Measurements from ENCODE around the gene SLC29A1. TPM values are rescaled to one million over a fixed set of nuclear protein-coding genes. Genes with fewer than 3 reads are reported as not detected.

Gene SLC29A1
- total and polyA plus RNA-seq, 7 donors: 4.2 to 195 (median 147) TPM

- Histone ChIP-seq H3K4me1 (no peaks in the 10 kb centered on the region), H3K27me3 (no peaks in the 10 kb centered on the region), H3K9me3 (no peaks in the 10 kb centered on the region), H3K4me3 (no peak overlapping the region), H3K36me3 (no peaks in the 10 kb centered on the region), H3K27ac (no peak overlapping the region)
- TF ChIP-seq POLR2A (IDR thresholded peaks at IDR 0.05): no peak
- no peak for TF ChIP-seq EP300 (IDR thresholded peaks at IDR 0.05)
- TF ChIP-seq CTCF (IDR thresholded peaks at IDR 0.05): no peak
- no peak for TF ChIP-seq POLR2AphosphoS5 (IDR thresholded peaks at IDR 0.05)
- DNase-seq: no peak
- intact Hi-C loops (cut with DNase I): no loop called here
- 54 to 82% methylated on average over 6 of the region's 6 CpGs for WGBS, 2 donors
Observed at GRCh38 chr6:44203955-44204354, 19.4 kb upstream of the SLC29A1 start.

- no peak overlapping the region for H3K4me3 ChIP-seq
- H3K4me1 ChIP-seq: no peaks in the 10 kb centered on the region
- H3K9me3 ChIP-seq: no peaks in the 10 kb centered on the region
- TF ChIP-seq EP300 (IDR thresholded peaks at IDR 0.05) (no peak), POLR2AphosphoS5 (IDR thresholded peaks at IDR 0.05) (no peak), POLR2A (IDR thresholded peaks at IDR 0.05) (no peak), CTCF (IDR thresholded peaks at IDR 0.05) (no peak)
- intact Hi-C loops (cut with DNase I): no loop called here
- no peaks in the 10 kb centered on the region for H3K27me3 ChIP-seq
- WGBS, 2 donors: 92 to 94% methylated on average over 6 of the region's 6 CpGs
- no peaks in the 10 kb centered on the region for H3K36me3 ChIP-seq
- no peak overlapping the region for H3K27ac ChIP-seq
- DNase-seq: no peak
Observed at GRCh38 chr6:44207966-44208365, 15.4 kb upstream of the SLC29A1 start.

- intact Hi-C loops (cut with DNase I): no loop called here
- DNase-seq: no peak
- no peaks in the 10 kb centered on the region for H3K36me3 ChIP-seq
- no peak overlapping the region for H3K4me3 ChIP-seq
- WGBS, 2 donors: 87 to 89% methylated on average over 3 of the region's 3 CpGs
- H3K9me3 ChIP-seq: no peaks in the 10 kb centered on the region
- H3K27me3 ChIP-seq: no peaks in the 10 kb centered on the region
- no peak overlapping the region for H3K27ac ChIP-seq
- no peak for TF ChIP-seq POLR2A (IDR thresholded peaks at IDR 0.05)
- no peak for TF ChIP-seq POLR2AphosphoS5 (IDR thresholded peaks at IDR 0.05)
- no peak for TF ChIP-seq CTCF (IDR thresholded peaks at IDR 0.05)
- TF ChIP-seq EP300 (IDR thresholded peaks at IDR 0.05): no peak
- H3K4me1 ChIP-seq: peaks cover 0 to 5% (median under 1%) of the 10 kb centered on the region in 4 donors
Observed at GRCh38 chr6:44211284-44211683, 12.1 kb upstream of the SLC29A1 start.

GRCh38 chr6:44214307-44214706 is 9.1 kb upstream of the SLC29A1 start:
- Histone ChIP-seq H3K9me3 (no peaks in the 10 kb centered on the region), H3K27me3 (no peaks in the 10 kb centered on the region), H3K36me3 (no peaks in the 10 kb centered on the region), H3K4me3 (no peak overlapping the region), H3K4me1 (peaks cover 0 to 36% (median 29%) of the 10 kb centered on the region in 4 donors), H3K27ac (no peak overlapping the region)
- intact Hi-C loops (cut with DNase I): no loop called here
- TF ChIP-seq CTCF (IDR thresholded peaks at IDR 0.05) (no peak), EP300 (IDR thresholded peaks at IDR 0.05) (no peak), POLR2A (IDR thresholded peaks at IDR 0.05) (no peak), POLR2AphosphoS5 (IDR thresholded peaks at IDR 0.05) (no peak)
- 85 to 92% methylated on average over 6 of the region's 6 CpGs for whole genome bisulfite sequencing, 2 donors
- DNase-seq: no peak

- Histone ChIP-seq H3K27ac (peak within 1 kb of the TSS; percentile 94 to 98 (median 97)), H3K27me3 (no peaks in the 10 kb centered on the region), H3K36me3 (no peaks in the 10 kb centered on the region), H3K4me1 (peaks cover 0 to 60% (median 51%) of the 10 kb centered on the region in 4 donors), H3K4me3 (peak within 1 kb of the TSS in 1 of 4 donors; percentile 7), H3K9me3 (no peaks in the 10 kb centered on the region)
- peak; percentile 78 for DNase-seq
- WGBS, 2 donors: 12 to 28% methylated on average over 7 of the region's 7 CpGs
- TF ChIP-seq EP300 (IDR thresholded peaks at IDR 0.05) (no peak), CTCF (IDR thresholded peaks at IDR 0.05) (no peak), POLR2AphosphoS5 (IDR thresholded peaks at IDR 0.05) (peak in 1 of 4 donors; percentile 10), POLR2A (IDR thresholded peaks at IDR 0.05) (no peak)
- intact Hi-C loops (cut with DNase I): loop anchor here (1.0 kb wide), 1 partner anchor 45 kb away; no protein-coding TSS in a partner anchor
Observed at GRCh38 chr6:44216677-44217331, 6.6 kb upstream of the SLC29A1 start, which contains the start of gene MYMX. MYMX (plus strand) TSS chr6:44216926; CDS start chr6:44217472, 546 bp downstream.
